Measurements from ENCODE around the gene PUM2.

DNA sequence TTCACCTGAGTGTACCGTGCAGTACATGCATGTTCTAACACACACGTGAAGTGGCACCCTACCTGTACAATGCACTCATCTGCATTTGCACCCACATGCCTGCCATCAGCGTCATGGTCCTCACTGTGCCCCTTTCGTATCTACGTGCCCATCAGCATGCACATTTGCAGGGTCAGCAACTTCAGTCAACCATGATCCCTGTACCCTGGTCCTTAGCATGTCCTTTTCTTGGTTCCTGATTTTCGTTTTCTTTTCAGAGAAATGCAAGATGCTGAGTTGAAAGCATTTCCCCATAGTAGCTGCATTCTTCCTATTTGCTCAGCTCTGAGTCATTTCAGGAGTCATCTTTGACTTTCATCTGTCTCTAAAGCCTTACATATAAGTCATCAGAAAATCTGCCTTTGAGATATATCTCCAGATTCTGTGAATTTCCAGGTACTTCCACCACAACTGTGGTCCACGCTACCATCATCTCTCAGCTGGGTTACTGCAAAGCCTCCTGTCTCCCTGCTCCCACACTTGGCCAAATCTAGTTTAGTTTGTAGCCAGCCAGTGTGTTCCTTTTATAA, 14.7 kb upstream of the PUM2 start:
- TF ChIP-seq RAD21 (IDR thresholded peaks at IDR 0.05; ENCODE audit: low read depth) (no peak), YY1 (IDR thresholded peaks at IDR 0.05; ENCODE audit: low read depth) (no peak), TEAD4 (IDR thresholded peaks at IDR 0.05) (no peak), EGR1 (IDR thresholded peaks at IDR 0.05) (no peak), EP300 (IDR thresholded peaks at IDR 0.05; ENCODE audit: borderline replicate concordance) (no peak), CREB1 (IDR thresholded peaks at IDR 0.05; ENCODE audit: low read depth) (no peak), TAF1 (IDR thresholded peaks at IDR 0.05; ENCODE audit: low read depth) (no peak)
- TF ChIP-seq, protein P1, sequence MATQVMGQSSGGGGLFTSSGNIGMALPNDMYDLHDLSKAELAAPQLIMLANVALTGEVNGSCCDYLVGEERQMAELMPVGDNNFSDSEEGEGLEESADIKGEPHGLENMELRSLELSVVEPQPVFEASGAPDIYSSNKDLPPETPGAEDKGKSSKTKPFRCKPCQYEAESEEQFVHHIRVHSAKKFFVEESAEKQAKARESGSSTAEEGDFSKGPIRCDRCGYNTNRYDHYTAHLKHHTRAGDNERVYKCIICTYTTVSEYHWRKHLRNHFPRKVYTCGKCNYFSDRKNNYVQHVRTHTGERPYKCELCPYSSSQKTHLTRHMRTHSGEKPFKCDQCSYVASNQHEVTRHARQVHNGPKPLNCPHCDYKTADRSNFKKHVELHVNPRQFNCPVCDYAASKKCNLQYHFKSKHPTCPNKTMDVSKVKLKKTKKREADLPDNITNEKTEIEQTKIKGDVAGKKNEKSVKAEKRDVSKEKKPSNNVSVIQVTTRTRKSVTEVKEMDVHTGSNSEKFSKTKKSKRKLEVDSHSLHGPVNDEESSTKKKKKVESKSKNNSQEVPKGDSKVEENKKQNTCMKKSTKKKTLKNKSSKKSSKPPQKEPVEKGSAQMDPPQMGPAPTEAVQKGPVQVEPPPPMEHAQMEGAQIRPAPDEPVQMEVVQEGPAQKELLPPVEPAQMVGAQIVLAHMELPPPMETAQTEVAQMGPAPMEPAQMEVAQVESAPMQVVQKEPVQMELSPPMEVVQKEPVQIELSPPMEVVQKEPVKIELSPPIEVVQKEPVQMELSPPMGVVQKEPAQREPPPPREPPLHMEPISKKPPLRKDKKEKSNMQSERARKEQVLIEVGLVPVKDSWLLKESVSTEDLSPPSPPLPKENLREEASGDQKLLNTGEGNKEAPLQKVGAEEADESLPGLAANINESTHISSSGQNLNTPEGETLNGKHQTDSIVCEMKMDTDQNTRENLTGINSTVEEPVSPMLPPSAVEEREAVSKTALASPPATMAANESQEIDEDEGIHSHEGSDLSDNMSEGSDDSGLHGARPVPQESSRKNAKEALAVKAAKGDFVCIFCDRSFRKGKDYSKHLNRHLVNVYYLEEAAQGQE (IDR thresholded peaks at IDR 0.05; ENCODE audit: low read depth) = no peak
